H9 (cell line): ENCODE results near the gene AMDHD1. TPM values are rescaled to one million over a fixed set of nuclear protein-coding genes. Genes with fewer than 3 reads are reported as not detected.

Experiments
- DNase-seq: peaks from one replicate; pipeline ENCODE4 v3.0.0-alpha.2; 2017
- H2AFZ ChIP-seq: one replicate; pipeline ENCODE4 v1.6.1; 2013; ENCODE audit warnings: mild to moderate bottlenecking, low read length, control low read depth, moderate library complexity
- H2AK5ac ChIP-seq: 2 replicates; pipeline ENCODE4 v1.6.1; 2013; ENCODE audit warnings: low read length, control low read depth, mixed read lengths; ENCODE audit not compliant: insufficient read length
- H2BK120ac ChIP-seq: one replicate; pipeline ENCODE4 v1.6.1; 2013; ENCODE audit warnings: low read depth, mild to moderate bottlenecking, low read length, control low read depth, inconsistent platforms; ENCODE audit not compliant: poor library complexity, severe bottlenecking
- H2BK12ac ChIP-seq: 2 replicates; pipeline ENCODE4 v1.6.1; 2013; ENCODE audit warnings: low read length, control low read depth, mixed read lengths, low read depth; ENCODE audit not compliant: insufficient read length
- H2BK15ac ChIP-seq: 2 replicates; pipeline ENCODE4 v1.6.1; 2013; ENCODE audit warnings: low read depth, low read length, control low read depth
- H2BK20ac ChIP-seq: one replicate; pipeline ENCODE4 v1.6.1; 2013; ENCODE audit warnings: low read depth, mild to moderate bottlenecking, low read length, control low read depth, inconsistent platforms; ENCODE audit not compliant: poor library complexity, severe bottlenecking
- H2BK5ac ChIP-seq: 2 replicates; pipeline ENCODE4 v1.6.1; 2013; ENCODE audit warnings: low read length, control low read depth, mixed read lengths; ENCODE audit not compliant: insufficient read length
- H3K14ac ChIP-seq: 2 replicates; pipeline ENCODE4 v1.6.1; 2013; ENCODE audit warnings: low read length, control low read depth; ENCODE audit not compliant: insufficient read depth
- H3K18ac ChIP-seq: 2 replicates; pipeline ENCODE4 v1.6.1; 2013; ENCODE audit warnings: low read depth, mild to moderate bottlenecking, mixed read lengths, low read length, control low read depth; ENCODE audit not compliant: insufficient read length
- H3K23ac ChIP-seq: 2 replicates; pipeline ENCODE4 v1.6.1; 2013; ENCODE audit warnings: low read length, control low read depth, mixed read lengths, low read depth; ENCODE audit not compliant: insufficient read length
- H3K23me2 ChIP-seq: 2 replicates; pipeline ENCODE4 v1.6.1; 2013; ENCODE audit warnings: low read depth, mild to moderate bottlenecking, mixed read lengths, low read length, control low read depth; ENCODE audit not compliant: insufficient read length, poor library complexity, severe bottlenecking
- H3K27ac ChIP-seq: 2 replicates; pipeline ENCODE4 v1.5.1; 2013; ENCODE audit warnings: low read length, control low read depth, mixed read lengths, low read depth; ENCODE audit not compliant: insufficient read length
- H3K27me3 ChIP-seq: 2 replicates; pipeline ENCODE4 v1.6.1; 2013; ENCODE audit warnings: low read length, control low read depth, inconsistent platforms; ENCODE audit not compliant: insufficient read depth
- H3K4ac ChIP-seq: 2 replicates; pipeline ENCODE4 v1.6.1; 2013; ENCODE audit warnings: low read depth, mild to moderate bottlenecking, control low read depth, inconsistent platforms, low read length, moderate library complexity
- H3K4me1 ChIP-seq: 2 replicates; pipeline ENCODE4 v1.6.1; 2013; ENCODE audit warnings: low read length, control low read depth, inconsistent platforms; ENCODE audit not compliant: insufficient read depth
- H3K4me2 ChIP-seq: 2 replicates; pipeline ENCODE4 v1.6.1; 2013; ENCODE audit warnings: low read length, control low read depth, mixed read lengths; ENCODE audit not compliant: insufficient read length, insufficient read depth
- H3K56ac ChIP-seq: 2 replicates; pipeline ENCODE4 v1.6.1; 2013; ENCODE audit warnings: low read depth, mild to moderate bottlenecking, mixed read lengths, low read length, control low read depth; ENCODE audit not compliant: insufficient read length
- H3K79me1 ChIP-seq: 2 replicates; pipeline ENCODE4 v1.6.1; 2013; ENCODE audit warnings: low read depth, mild to moderate bottlenecking, moderate library complexity, low read length, control low read depth, inconsistent platforms; ENCODE audit not compliant: insufficient read depth, poor library complexity, severe bottlenecking
- H3K79me2 ChIP-seq: 2 replicates; pipeline ENCODE4 v1.6.1; 2013; ENCODE audit warnings: low read length, control low read depth, inconsistent platforms; ENCODE audit not compliant: insufficient read depth
- H3K9ac ChIP-seq: 2 replicates; pipeline ENCODE4 v1.6.1; 2013; ENCODE audit warnings: low read length, control low read depth, mixed read lengths; ENCODE audit not compliant: insufficient read length; ENCODE audit errors: extremely low read depth
- H3K9me3 ChIP-seq: one replicate; pipeline ENCODE4 v1.6.1; 2013; ENCODE audit warnings: low read depth, low read length, inconsistent platforms; ENCODE audit not compliant: control insufficient read depth
- H3T11ph ChIP-seq: one replicate; pipeline ENCODE4 v1.6.1; 2013; ENCODE audit warnings: mild to moderate bottlenecking, low read length, control low read depth, inconsistent platforms
- H4K20me1 ChIP-seq: one replicate; pipeline ENCODE4 v1.6.1; 2013; ENCODE audit not compliant: control insufficient read depth, insufficient read length, insufficient read depth
- H4K5ac ChIP-seq: 2 replicates; pipeline ENCODE4 v1.6.1; 2013; ENCODE audit warnings: low read depth, mild to moderate bottlenecking, mixed read lengths, low read length, control low read depth; ENCODE audit not compliant: insufficient read length
- H4K8ac ChIP-seq: replicated peaks from 2 replicates; pipeline ENCODE4 v1.6.1; 2013; ENCODE audit warnings: low read length, control low read depth, mixed read lengths, low read depth; ENCODE audit not compliant: insufficient read length
- H4K91ac ChIP-seq: 2 replicates; pipeline ENCODE4 v1.6.1; 2013; ENCODE audit warnings: low read depth, mild to moderate bottlenecking, moderate library complexity, mixed read lengths, low read length, control low read depth; ENCODE audit not compliant: insufficient read length
- H3K27ac Mint-ChIP-seq, 3 experiments: 2 replicates in 2 of 3; 3 replicates in 1 of 3; pipeline ENCODE4 v1.8.0; 2020 to 2021; ENCODE audit warnings: mixed read lengths in 3 of 3, mild to moderate bottlenecking in 1 of 3, moderate library complexity in 1 of 3
- H3K27me3 Mint-ChIP-seq: 2 replicates; pipeline ENCODE4 v1.8.0; 2021; ENCODE audit warnings: low read depth, mild to moderate bottlenecking, moderate library complexity, mixed read lengths
- H3K36me3 Mint-ChIP-seq, 3 experiments: 2 replicates in 2 of 3; 3 replicates in 1 of 3; pipeline ENCODE4 v1.8.0; 2020 to 2021; ENCODE audit warnings: low read depth in 3 of 3, mixed read lengths in 3 of 3; ENCODE audit not compliant: insufficient read depth in 1 of 3
- H3K4me1 Mint-ChIP-seq, 2 experiments: 2 replicates each; pipeline ENCODE4 v1.8.0; 2020; ENCODE audit warnings: mixed read lengths in 2 of 2
- H3K4me3 Mint-ChIP-seq, 2 experiments: 2 replicates in 1 of 2; 3 replicates in 1 of 2; pipeline ENCODE4 v1.8.0; 2020 to 2021; ENCODE audit warnings: mild to moderate bottlenecking in 2 of 2, mixed read lengths in 2 of 2, moderate library complexity in 1 of 2
- H3K9me3 Mint-ChIP-seq, 2 experiments: 2 replicates in 1 of 2; 3 replicates in 1 of 2; pipeline ENCODE4 v1.8.0; 2020; ENCODE audit warnings: mild to moderate bottlenecking in 2 of 2, mixed read lengths in 2 of 2, moderate library complexity in 1 of 2
- WGBS: extraction: QIAGEN DNeasy Blood & Tissue Kit; methylation state at CpG from one replicate; pipeline ENCODE4 v1.1.7; 2013; ENCODE audit warnings: missing lambda C conversion rate, low lambda C conversion rate, mixed read lengths; ENCODE audit not compliant: insufficient read length; ENCODE audit errors: extremely low coverage; 5-methylcytosine and 5-hydroxymethylcytosine counted together
- total RNA-seq: library from RNA; stranded (reverse); gene quantifications from 2 replicates; pipeline ENCODE4 v1.2.1, GENCODE V29; 2021
- TF ChIP-seq, protein P1 (sequence below): fragments of 200-600 bp; sonication (generic); conservative IDR thresholded peaks from 3 replicates; pipeline ENCODE4 v1.8.0; 2021; ENCODE audit warnings: antibody characterized with exemption, mild to moderate bottlenecking

Gene AMDHD1
- total RNA-seq, 1 experiment from 2014 or later, result 0.42 TPM

DNA sequence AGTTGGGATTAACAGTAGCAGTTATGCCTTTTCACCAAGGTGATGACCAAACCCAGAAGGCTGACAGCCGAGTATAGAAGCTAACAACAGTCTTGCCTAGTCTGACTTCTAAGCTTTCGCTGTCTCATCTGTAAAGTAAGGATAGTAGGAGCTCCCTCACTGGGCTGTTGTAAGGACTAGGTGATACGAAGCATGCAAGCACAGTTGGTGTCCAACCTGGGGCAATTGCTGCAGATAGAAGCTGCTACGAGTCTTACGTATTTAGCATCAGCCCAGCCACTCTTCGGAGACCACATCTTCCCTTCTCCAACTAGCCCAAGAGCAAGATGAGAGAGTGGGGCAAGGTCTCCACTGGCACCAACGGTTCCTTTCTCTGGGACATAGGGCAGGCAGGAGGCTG, 47.0 kb downstream of the AMDHD1 start:
- Histone ChIP-seq H3K23ac (no peak overlapping the region), H2BK20ac (no peak overlapping the region), H2BK15ac (no peak overlapping the region), H3K79me2 (no peaks in the 10 kb centered on the region), H4K8ac (no peak overlapping the region), H3K27me3 (no peaks in the 10 kb centered on the region), H2BK12ac (no peak overlapping the region), H3K56ac (no peak overlapping the region), H3K23me2 (no peaks in the 10 kb centered on the region), H2BK5ac (no peak overlapping the region), H4K91ac (no peak overlapping the region), H3K4ac (no peak overlapping the region), H4K20me1 (no peaks in the 10 kb centered on the region), H2AK5ac (no peak overlapping the region), H3K14ac (peak overlapping the region; percentile 29; the same call in 1 of the 2 replicates), H3K18ac (no peak overlapping the region), H2BK120ac (no peak overlapping the region), H3T11ph (no peak overlapping the region), H3K27ac (no peak overlapping the region), H3K79me1 (no peaks in the 10 kb centered on the region), H2AFZ (no peak overlapping the region), H3K9ac (no peak overlapping the region), H3K9me3 (no peaks in the 10 kb centered on the region), H3K4me2 (no peak overlapping the region), H4K5ac (no peak overlapping the region), H3K4me1 (peaks cover 8% of the 10 kb centered on the region; the same call in 1 of the 2 replicates)
- Mint-ChIP-seq H3K4me1 (peaks cover 34 to 35% of the 10 kb centered on the region in 2 experiments), H3K27me3 (peaks cover 6% of the 10 kb centered on the region), H3K9me3 (no peaks in the 10 kb centered on the region), H3K27ac (no peak overlapping the region; a peak in 1 of 7 replicates), H3K36me3 (no peaks in the 10 kb centered on the region), H3K4me3 (no peak overlapping the region)
- no peak for DNase-seq
- TF ChIP-seq, protein P1, sequence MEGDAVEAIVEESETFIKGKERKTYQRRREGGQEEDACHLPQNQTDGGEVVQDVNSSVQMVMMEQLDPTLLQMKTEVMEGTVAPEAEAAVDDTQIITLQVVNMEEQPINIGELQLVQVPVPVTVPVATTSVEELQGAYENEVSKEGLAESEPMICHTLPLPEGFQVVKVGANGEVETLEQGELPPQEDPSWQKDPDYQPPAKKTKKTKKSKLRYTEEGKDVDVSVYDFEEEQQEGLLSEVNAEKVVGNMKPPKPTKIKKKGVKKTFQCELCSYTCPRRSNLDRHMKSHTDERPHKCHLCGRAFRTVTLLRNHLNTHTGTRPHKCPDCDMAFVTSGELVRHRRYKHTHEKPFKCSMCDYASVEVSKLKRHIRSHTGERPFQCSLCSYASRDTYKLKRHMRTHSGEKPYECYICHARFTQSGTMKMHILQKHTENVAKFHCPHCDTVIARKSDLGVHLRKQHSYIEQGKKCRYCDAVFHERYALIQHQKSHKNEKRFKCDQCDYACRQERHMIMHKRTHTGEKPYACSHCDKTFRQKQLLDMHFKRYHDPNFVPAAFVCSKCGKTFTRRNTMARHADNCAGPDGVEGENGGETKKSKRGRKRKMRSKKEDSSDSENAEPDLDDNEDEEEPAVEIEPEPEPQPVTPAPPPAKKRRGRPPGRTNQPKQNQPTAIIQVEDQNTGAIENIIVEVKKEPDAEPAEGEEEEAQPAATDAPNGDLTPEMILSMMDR, result no peak
- WGBS, result no CpG with 5 or more reads among the region's 7 CpGs
